ENCODE measurements around the gene AMOTL1. TPM values are rescaled to one million over a fixed set of nuclear protein-coding genes. Genes with fewer than 3 reads are reported as not detected.

AMOTL1 gene
- polyA plus RNA-seq, 1 donor (not counting 4 experiments of a cell fraction or from before 2014, with no cell fraction given): 86.5 TPM

DNA sequence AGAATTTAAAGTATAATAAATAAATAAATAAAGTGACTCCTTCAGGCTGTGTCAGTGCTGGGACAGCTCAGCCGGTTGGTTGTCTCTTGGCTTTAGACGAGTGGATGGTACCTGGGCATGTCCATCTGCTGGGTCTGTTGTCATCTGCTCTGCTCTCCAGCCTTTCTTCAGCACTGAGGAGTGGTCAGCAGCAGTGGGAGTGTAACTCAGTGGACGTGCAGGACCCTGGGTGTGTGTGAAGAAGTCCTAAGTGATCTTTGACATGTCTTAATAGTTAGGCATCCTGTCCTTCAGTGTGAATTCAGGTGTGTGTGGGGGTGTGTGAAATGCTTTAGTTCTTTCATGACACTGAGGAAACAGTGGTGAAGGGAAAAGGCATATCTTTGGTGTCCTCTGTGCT lies 24.3 kb downstream of the AMOTL1 start:
- DNase-seq (ENCODE audit: low read depth, low spot score): no peak
- H3K79me2 ChIP-seq (ENCODE audit: control insufficient read depth, insufficient read depth, low read length): peaks cover 97% of the 10 kb centered on the region
- H3K4me1 ChIP-seq (ENCODE audit: control insufficient read depth, extremely low read depth, insufficient read depth, low read length): peaks cover 52% of the 10 kb centered on the region
- FAIRE-seq: no peak
- peaks cover 62% of the 10 kb centered on the region for H4K20me1 ChIP-seq (ENCODE audit: control insufficient read depth, extremely low read depth, insufficient read depth, low read length)
- no peak overlapping the region for H3K4me2 ChIP-seq (ENCODE audit: control insufficient read depth, extremely low read depth, insufficient read depth, low read depth, low read length)
- no peak for TF ChIP-seq EZH2 (IDR thresholded peaks at IDR 0.05; ENCODE audit: low read length)
- dilution Hi-C loops (cut with MboI; ENCODE audit: extremely low pct_ligation_motif_present, low sequenced_read_pairs): no loop called here
- peaks cover 5% of the 10 kb centered on the region for H3K9me1 ChIP-seq (ENCODE audit: control insufficient read depth, extremely low read depth, insufficient read depth, low read length)
- H3K27me3 ChIP-seq (ENCODE audit: control insufficient read depth, extremely low read depth, insufficient read depth, low read length): no peaks in the 10 kb centered on the region
- no peak overlapping the region for H3K4me3 ChIP-seq (ENCODE audit: control insufficient read depth in 2 of 3, extremely low read depth in 1 of 3, insufficient read depth in 2 of 3, low read depth in 1 of 3, low read length in 3 of 3)
- peaks cover 5 to 43% of the 10 kb centered on the region in 2 experiments for H3K36me3 ChIP-seq (ENCODE audit: control insufficient read depth in 2 of 2, extremely low read depth in 1 of 2, insufficient read depth in 2 of 2, low read length in 2 of 2)
- no peaks in the 10 kb centered on the region for H3K9me3 ChIP-seq (ENCODE audit: control insufficient read depth, low read depth, low read length)
- no peak overlapping the region for H2AFZ ChIP-seq (ENCODE audit: control insufficient read depth, low read length)
- H3K27ac ChIP-seq (ENCODE audit: control insufficient read depth, insufficient read depth, low read length): peak overlapping the region; percentile 43
- H3K9ac ChIP-seq (ENCODE audit: control insufficient read depth, extremely low read depth, insufficient read depth, low read length): no peak overlapping the region

DNA sequence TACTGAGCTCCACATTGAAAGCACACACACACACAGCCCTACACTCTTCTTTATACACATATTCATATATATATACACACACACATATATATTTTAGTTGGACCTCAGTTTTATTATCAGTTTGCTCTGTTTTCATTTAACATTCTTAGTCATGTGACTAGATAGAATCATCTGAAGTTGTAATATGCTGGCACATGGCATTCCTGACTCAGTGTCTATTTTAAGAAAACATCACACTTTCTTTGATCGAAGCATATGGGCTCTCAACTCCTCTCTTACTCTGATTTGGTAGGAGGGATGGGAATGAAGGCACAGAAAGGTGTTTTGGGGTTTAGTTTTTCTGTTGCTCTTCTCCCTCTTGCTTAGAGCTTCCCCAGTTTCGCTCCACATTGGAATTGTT lies 24.8 kb downstream of the AMOTL1 start:
- Histone ChIP-seq H3K36me3 (ENCODE audit: control insufficient read depth in 2 of 2, extremely low read depth in 1 of 2, insufficient read depth in 2 of 2, low read length in 2 of 2) (peaks cover 5 to 40% of the 10 kb centered on the region in 2 experiments), H3K4me3 (ENCODE audit: control insufficient read depth in 2 of 3, extremely low read depth in 1 of 3, insufficient read depth in 2 of 3, low read depth in 1 of 3, low read length in 3 of 3) (no peak overlapping the region), H3K4me2 (ENCODE audit: control insufficient read depth, extremely low read depth, insufficient read depth, low read depth, low read length) (peak overlapping the region; percentile 43), H2AFZ (ENCODE audit: control insufficient read depth, low read length) (no peak overlapping the region), H4K20me1 (ENCODE audit: control insufficient read depth, extremely low read depth, insufficient read depth, low read length) (peaks cover 62% of the 10 kb centered on the region), H3K27me3 (ENCODE audit: control insufficient read depth, extremely low read depth, insufficient read depth, low read length) (no peaks in the 10 kb centered on the region), H3K9me1 (ENCODE audit: control insufficient read depth, extremely low read depth, insufficient read depth, low read length) (peaks cover 5% of the 10 kb centered on the region), H3K79me2 (ENCODE audit: control insufficient read depth, insufficient read depth, low read length) (peaks cover 98% of the 10 kb centered on the region), H3K9me3 (ENCODE audit: control insufficient read depth, low read depth, low read length) (no peaks in the 10 kb centered on the region), H3K27ac (ENCODE audit: control insufficient read depth, insufficient read depth, low read length) (peak overlapping the region; percentile 43), H3K4me1 (ENCODE audit: control insufficient read depth, extremely low read depth, insufficient read depth, low read length) (peaks cover 48% of the 10 kb centered on the region), H3K9ac (ENCODE audit: control insufficient read depth, extremely low read depth, insufficient read depth, low read length) (no peak overlapping the region)
- dilution Hi-C loops (cut with MboI; ENCODE audit: extremely low pct_ligation_motif_present, low sequenced_read_pairs): no loop called here
- no peak for FAIRE-seq
- DNase-seq (ENCODE audit: low read depth, low spot score): no peak
- no peak for TF ChIP-seq EZH2 (IDR thresholded peaks at IDR 0.05; ENCODE audit: low read length)
- TF ChIP-seq, protein P1, sequence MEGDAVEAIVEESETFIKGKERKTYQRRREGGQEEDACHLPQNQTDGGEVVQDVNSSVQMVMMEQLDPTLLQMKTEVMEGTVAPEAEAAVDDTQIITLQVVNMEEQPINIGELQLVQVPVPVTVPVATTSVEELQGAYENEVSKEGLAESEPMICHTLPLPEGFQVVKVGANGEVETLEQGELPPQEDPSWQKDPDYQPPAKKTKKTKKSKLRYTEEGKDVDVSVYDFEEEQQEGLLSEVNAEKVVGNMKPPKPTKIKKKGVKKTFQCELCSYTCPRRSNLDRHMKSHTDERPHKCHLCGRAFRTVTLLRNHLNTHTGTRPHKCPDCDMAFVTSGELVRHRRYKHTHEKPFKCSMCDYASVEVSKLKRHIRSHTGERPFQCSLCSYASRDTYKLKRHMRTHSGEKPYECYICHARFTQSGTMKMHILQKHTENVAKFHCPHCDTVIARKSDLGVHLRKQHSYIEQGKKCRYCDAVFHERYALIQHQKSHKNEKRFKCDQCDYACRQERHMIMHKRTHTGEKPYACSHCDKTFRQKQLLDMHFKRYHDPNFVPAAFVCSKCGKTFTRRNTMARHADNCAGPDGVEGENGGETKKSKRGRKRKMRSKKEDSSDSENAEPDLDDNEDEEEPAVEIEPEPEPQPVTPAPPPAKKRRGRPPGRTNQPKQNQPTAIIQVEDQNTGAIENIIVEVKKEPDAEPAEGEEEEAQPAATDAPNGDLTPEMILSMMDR (optimal IDR thresholded peaks at IDR 0.05 in 1 of 3, IDR thresholded peaks at IDR 0.05 in 1 of 3, conservative IDR thresholded peaks at IDR 0.05 in 1 of 3; ENCODE audit: extremely low read depth in 1 of 3, insufficient read depth in 2 of 3, low read length in 3 of 3): no peak

DNA sequence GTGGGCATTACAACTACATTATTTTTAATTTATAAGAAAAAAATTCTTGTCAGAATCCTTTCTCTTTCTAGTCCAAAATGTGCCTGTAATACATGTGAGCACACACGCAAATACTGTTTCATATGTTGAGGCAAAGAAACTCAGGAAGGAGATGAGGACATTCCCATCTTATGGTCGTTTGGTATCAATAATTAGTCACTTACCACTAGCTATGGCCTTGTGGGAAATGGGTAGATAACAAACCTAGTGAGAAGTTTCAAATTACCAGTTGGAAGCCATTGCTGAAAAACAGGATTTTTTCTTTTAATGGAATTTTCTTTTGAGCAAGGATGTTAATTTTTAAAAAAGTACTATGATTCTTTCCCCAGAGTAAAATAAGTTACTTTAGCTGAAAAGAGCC lies 25.7 kb downstream of the AMOTL1 start:
- Histone ChIP-seq H3K27me3 (ENCODE audit: control insufficient read depth, extremely low read depth, insufficient read depth, low read length) (no peaks in the 10 kb centered on the region), H4K20me1 (ENCODE audit: control insufficient read depth, extremely low read depth, insufficient read depth, low read length) (peaks cover 61% of the 10 kb centered on the region), H3K9me3 (ENCODE audit: control insufficient read depth, low read depth, low read length) (no peaks in the 10 kb centered on the region), H3K4me3 (ENCODE audit: control insufficient read depth in 2 of 3, extremely low read depth in 1 of 3, insufficient read depth in 2 of 3, low read depth in 1 of 3, low read length in 3 of 3) (no peak overlapping the region), H3K9ac (ENCODE audit: control insufficient read depth, extremely low read depth, insufficient read depth, low read length) (no peak overlapping the region), H2AFZ (ENCODE audit: control insufficient read depth, low read length) (no peak overlapping the region), H3K27ac (ENCODE audit: control insufficient read depth, insufficient read depth, low read length) (peak overlapping the region; percentile 22), H3K4me2 (ENCODE audit: control insufficient read depth, extremely low read depth, insufficient read depth, low read depth, low read length) (no peak overlapping the region), H3K9me1 (ENCODE audit: control insufficient read depth, extremely low read depth, insufficient read depth, low read length) (peaks cover 5% of the 10 kb centered on the region), H3K36me3 (ENCODE audit: control insufficient read depth in 2 of 2, extremely low read depth in 1 of 2, insufficient read depth in 2 of 2, low read length in 2 of 2) (peaks cover 7 to 33% of the 10 kb centered on the region in 2 experiments), H3K4me1 (ENCODE audit: control insufficient read depth, extremely low read depth, insufficient read depth, low read length) (peaks cover 40% of the 10 kb centered on the region), H3K79me2 (ENCODE audit: control insufficient read depth, insufficient read depth, low read length) (peaks cover 98% of the 10 kb centered on the region)
- dilution Hi-C loops (cut with MboI; ENCODE audit: extremely low pct_ligation_motif_present, low sequenced_read_pairs): no loop called here
- TF ChIP-seq, protein P1 (optimal IDR thresholded peaks at IDR 0.05 in 1 of 3, IDR thresholded peaks at IDR 0.05 in 1 of 3, conservative IDR thresholded peaks at IDR 0.05 in 1 of 3; ENCODE audit: extremely low read depth in 1 of 3, insufficient read depth in 2 of 3, low read length in 3 of 3): no peak
- TF ChIP-seq EZH2 (IDR thresholded peaks at IDR 0.05; ENCODE audit: low read length): no peak
- DNase-seq (ENCODE audit: low read depth, low spot score) (no peak), FAIRE-seq (no peak)

Data from keratinocyte (primary cell).